Ovary (tissue), 9 donors: ENCODE results near the gene ANKRD27. TPM values are rescaled to one million over a fixed set of nuclear protein-coding genes. Genes with fewer than 3 reads are reported as not detected.
"Not testable (repeated sequence)": the region's sequence is repeated elsewhere in the genome, so short reads cannot be mapped to it uniquely, and the experiment has no call there.

Experiments
- DNase-seq, 5 donors: peaks; one replicate each; pipeline ENCODE4 v3.0.0-alpha.2; 2019 to 2020
- H3K27ac ChIP-seq, 2 donors: fragments of 200-600 bp; one replicate each; pipeline versions ENCODE4 v1.5.1 to v1.8.0; 2019 to 2022
- H3K27me3 ChIP-seq: fragments of 200-600 bp; one replicate; pipeline ENCODE4 v1.8.0; 2022
- H3K36me3 ChIP-seq: fragments of 200-600 bp; sonication (generic); one replicate; pipeline ENCODE4 v1.5.1; 2019
- H3K4me1 ChIP-seq: one replicate; pipeline ENCODE4 v1.8.1; 2013; ENCODE audit warnings: mild to moderate bottlenecking, moderate library complexity; ENCODE audit not compliant: insufficient read depth
- H3K4me3 ChIP-seq: fragments of 200-600 bp; sonication (generic); one replicate; pipeline ENCODE4 v1.5.1; 2017
- H3K9me3 ChIP-seq, 2 donors: fragments of 200-600 bp in 1 of 2; sonication (generic) in 1 of 2; one replicate each; pipeline versions ENCODE4 v1.5.1 to v1.8.1; 2013 to 2019; ENCODE audit warnings: mild to moderate bottlenecking in 1 of 2, moderate library complexity in 1 of 2
- CTCF ChIP-seq, 3 donors: fragments of 450-650 bp in 2 of 3; fragments of 200-600 bp in 1 of 3; IDR thresholded peaks; one replicate each; pipeline versions ENCODE4 v1.5.1 to v1.8.0; 2016 to 2022; ENCODE audit warnings: antibody characterized with exemption in 3 of 3, mild to moderate bottlenecking in 1 of 3
- EP300 ChIP-seq: sonication (generic); formaldehyde crosslinking; IDR thresholded peaks from one replicate; pipeline ENCODE4 v1.6.1; 2017; ENCODE audit warnings: antibody characterized with exemption
- POLR2A ChIP-seq: fragments of 450-650 bp; IDR thresholded peaks from one replicate; pipeline ENCODE4 v1.6.1; 2017; ENCODE audit warnings: antibody characterized with exemption, mild to moderate bottlenecking, moderate library complexity
- WGBS, 3 donors: extraction: QIAGEN DNeasy Blood & Tissue Kit in 1 of 3; methylation state at CpG; one replicate each; pipeline versions ENCODE4 v1.1.5 to v1.1.7; 2013 to 2017; 5-methylcytosine and 5-hydroxymethylcytosine counted together
- intact Hi-C, 4 donors: fragments of 100-400 bp; cut with DNase I; formaldehyde crosslinking; loops; one replicate each; pipeline versions ENCODE4 v1.11.0 to v1.15.1; 2022 to 2023
- polyA plus RNA-seq, 2 donors: library from polyadenylated mRNA; stranded (reverse); fragments of 200-250 nt in 1 of 2; fragments of 350-450 nt in 1 of 2; fragmentation: Illumina TruSeq in 1 of 2; extraction: RNeasy Lipid Tissue Mini Kit (QIAGEN cat#74804) in 1 of 2; gene quantifications; one replicate each; pipeline ENCODE4 v1.2.3, GENCODE V29; 2013 to 2014
- total RNA-seq, 7 donors: library from RNA; depleted of rRNA in 2 of 7; stranded (reverse); fragments of >200 nt in 2 of 7; fragmentation: NEBNext Ultra II Directional in 3 of 7; extraction: Animal tissue kit (Norgen Biotek cat#: 25700) in 3 of 7; gene quantifications; one replicate each; pipeline versions ENCODE4 v1.1.0 to v1.2.4, GENCODE V29; 2016 to 2023
- donor health status: DM: no; HTN: no; CAD: no; lungs with moderate emphysema.
- donor health status: DM: no; HTN: no; CAD: no.
- donor health status: Bipolar disorder and iron deficiency.
- donor health status: DM: yes; HTN: yes; CAD: no.
- donor health status: DM: no; HTN: no; CAD: no.
- donor health status: DM: yes; HTN: yes; CAD: no.

The ANKRD27 gene
- total and polyA plus RNA-seq, 9 donors = 9.9 to 33.6 (median 21.9) TPM

- TF ChIP-seq CTCF (IDR thresholded peaks at IDR 0.05) (no peak), EP300 (no peak), POLR2A (no peak)
- H3K4me1 ChIP-seq = no peaks in the 10 kb centered on the region
- H3K4me3 ChIP-seq = no peak overlapping the region
- H3K9me3 ChIP-seq = no peaks in the 10 kb centered on the region
- H3K27ac ChIP-seq = no peak overlapping the region
- H3K27me3 ChIP-seq = no peaks in the 10 kb centered on the region
- H3K36me3 ChIP-seq = no peaks in the 10 kb centered on the region
- DNase-seq = no peak
- intact Hi-C loops = no loop called here
- 89 to 91% (median 89%) methylated on average over 6 of the region's 6 CpGs for WGBS, 3 donors
Measured at GRCh38 chr19:32599258-32599657, 75.7 kb downstream of the ANKRD27 start.

- no peaks in the 10 kb centered on the region for H3K36me3 ChIP-seq
- WGBS, 3 donors = 89 to 91% (median 89%) methylated on average over 11 of the region's 11 CpGs
Measured at GRCh38 chr19:32598022-32598421, 77.0 kb downstream of the ANKRD27 start.

GRCh38 chr19:32595491-32595890 is 79.5 kb downstream of the ANKRD27 start:
- Histone ChIP-seq H3K4me3 (no peak overlapping the region), H3K27me3 (no peaks in the 10 kb centered on the region), H3K4me1 (no peaks in the 10 kb centered on the region), H3K27ac (no peak overlapping the region), H3K9me3 (no peaks in the 10 kb centered on the region), H3K36me3 (no peaks in the 10 kb centered on the region)
- intact Hi-C loops = no loop called here
- WGBS, 3 donors = 90 to 95% (median 93%) methylated on average over 6 of the region's 6 CpGs
- DNase-seq = no peak
- TF ChIP-seq POLR2A (no peak), CTCF (IDR thresholded peaks at IDR 0.05) (no peak), EP300 (no peak)

More at GRCh38 chr19:32598022-32598421, 77.0 kb downstream of the ANKRD27 start:
- no peak overlapping the region for H3K27ac ChIP-seq
- TF ChIP-seq POLR2A (no peak), EP300 (no peak), CTCF (IDR thresholded peaks at IDR 0.05) (no peak)
- no peaks in the 10 kb centered on the region for H3K27me3 ChIP-seq
- intact Hi-C loops = no loop called here
- H3K4me3 ChIP-seq = no peak overlapping the region
- DNase-seq = no peak
- no peaks in the 10 kb centered on the region for H3K4me1 ChIP-seq
- no peaks in the 10 kb centered on the region for H3K9me3 ChIP-seq

GRCh38 chr19:32594021-32594420 is 81.0 kb downstream of the ANKRD27 start:
- WGBS, 3 donors = 90 to 93% (median 92%) methylated on average over 2 of the region's 2 CpGs
- H3K36me3 ChIP-seq = no peaks in the 10 kb centered on the region
- H3K9me3 ChIP-seq = no peaks in the 10 kb centered on the region
- no peak overlapping the region for H3K4me3 ChIP-seq
- no peak for TF ChIP-seq CTCF (IDR thresholded peaks at IDR 0.05)
- TF ChIP-seq POLR2A = no peak
- TF ChIP-seq EP300 = no peak
- H3K27ac ChIP-seq = no peak overlapping the region
- DNase-seq = no peak
- no peaks in the 10 kb centered on the region for H3K4me1 ChIP-seq
- no peaks in the 10 kb centered on the region for H3K27me3 ChIP-seq
- intact Hi-C loops = no loop called here

GRCh38 chr19:32587747-32588504 is 87.1 kb downstream of the ANKRD27 start:
- H3K4me3 ChIP-seq, DNase-seq, intact Hi-C loops, H3K9me3 ChIP-seq, H3K27me3 ChIP-seq, H3K27ac ChIP-seq, H3K4me1 ChIP-seq, H3K36me3 ChIP-seq: not testable (repeated sequence)
- WGBS, 3 donors = 95 to 98% (median 97%) methylated on average over 6 to 7 of the region's 8 CpGs
